Hepatocyte (in vitro differentiated cells): Measurements from ENCODE around the gene MLKL. TPM values are rescaled to one million over a fixed set of nuclear protein-coding genes. Genes with fewer than 3 reads are reported as not detected.

Experiments used
- DNase-seq: peaks from one replicate; pipeline ENCODE4 v3.0.0-alpha.2; 2016; ENCODE audit warnings: low spot score
- H2AFZ ChIP-seq: fragments of 200-600 bp; sonication (generic); 2 replicates; pipeline ENCODE4 v1.6.0; 2016; ENCODE audit warnings: antibody characterized with exemption, mild to moderate bottlenecking
- H3K27ac ChIP-seq: fragments of 200-600 bp; sonication (generic); 2 replicates; pipeline ENCODE4 v1.5.1; 2016; ENCODE audit warnings: mild to moderate bottlenecking
- H3K27me3 ChIP-seq: fragments of 200-600 bp; sonication (generic); 2 replicates; pipeline ENCODE4 v1.6.1; 2016
- H3K36me3 ChIP-seq: fragments of 200-600 bp; sonication (generic); replicated peaks from 2 replicates; pipeline ENCODE4 v1.5.1; 2016; ENCODE audit warnings: low read depth; ENCODE audit not compliant: insufficient read depth
- H3K4me1 ChIP-seq: fragments of 200-600 bp; sonication (generic); 2 replicates; pipeline ENCODE4 v1.5.1; 2016; ENCODE audit warnings: mild to moderate bottlenecking, moderate library complexity; ENCODE audit not compliant: insufficient read depth
- H3K4me2 ChIP-seq: fragments of 200-600 bp; sonication (generic); 2 replicates; pipeline ENCODE4 v1.6.0; 2016
- H3K4me3 ChIP-seq: fragments of 200-600 bp; sonication (generic); 2 replicates; pipeline ENCODE4 v1.5.1; 2016; ENCODE audit warnings: mild to moderate bottlenecking
- H3K79me2 ChIP-seq: fragments of 200-600 bp; sonication (generic); 2 replicates; pipeline ENCODE4 v1.6.0; 2017; ENCODE audit warnings: mild to moderate bottlenecking
- H3K9me2 ChIP-seq: fragments of 200-600 bp; sonication (generic); replicated peaks from 2 replicates; pipeline ENCODE4 v1.6.0; 2017; ENCODE audit warnings: mild to moderate bottlenecking; ENCODE audit not compliant: insufficient read depth
- H3K9me3 ChIP-seq: fragments of 200-600 bp; sonication (generic); 2 replicates; pipeline ENCODE4 v1.5.1; 2016; ENCODE audit warnings: low read depth, mild to moderate bottlenecking
- H4K20me1 ChIP-seq: fragments of 200-600 bp; sonication (generic); 2 replicates; pipeline ENCODE4 v1.6.0; 2016; ENCODE audit warnings: mild to moderate bottlenecking; ENCODE audit not compliant: insufficient read depth, poor library complexity, severe bottlenecking
- CTCF ChIP-seq: fragments of 200-600 bp; sonication (generic); IDR thresholded peaks from 2 replicates; pipeline ENCODE4 v1.5.1; 2016; ENCODE audit warnings: antibody characterized with exemption, mild to moderate bottlenecking; ENCODE audit not compliant: poor library complexity
- EZH2 ChIP-seq: fragments of 200-600 bp; sonication (generic); IDR thresholded peaks from 2 replicates; pipeline ENCODE4 v1.6.1; 2016; ENCODE audit warnings: antibody characterized with exemption, mild to moderate bottlenecking, borderline replicate concordance
- EZH2phosphoT487 ChIP-seq: fragments of 200-600 bp; sonication (generic); IDR thresholded peaks from one replicate; pipeline ENCODE4 v1.6.1; 2018; ENCODE audit warnings: antibody characterized with exemption, mild to moderate bottlenecking, low read depth, moderate library complexity; ENCODE audit not compliant: unreplicated experiment, severe bottlenecking
- WGBS: methylation state at CpG from one replicate; pipeline ENCODE4 v1.1.6; 2016; ENCODE audit warnings: low lambda C conversion rate; ENCODE audit errors: missing lambda C conversion rate; 5-methylcytosine and 5-hydroxymethylcytosine counted together
- polyA plus RNA-seq: library from polyadenylated mRNA; unstranded; fragments of >200 nt; fragmentation: Nextera tagmentation; extraction: Ambion mirVana; gene quantifications from 2 replicates; pipeline ENCODE4 v1.2.1, GENCODE V29; 2016
- total RNA-seq: library from RNA; depleted of rRNA; stranded (reverse); fragments of >200 nt; gene quantifications from 2 replicates; pipeline ENCODE4 v1.2.3, GENCODE V29; 2014

MLKL gene
- total and polyA plus RNA-seq, 2 experiments from 2014 or later, result 2.8 to 3.3 TPM

GRCh38 chr16:74731853-74732477 lies 31.3 kb upstream of the MLKL start:
- no peak for DNase-seq
- WGBS, result 93% methylated on average over 8 of the region's 8 CpGs
- Histone ChIP-seq H3K4me3 (no peak overlapping the region), H3K4me2 (no peak overlapping the region), H3K9me2 (no peaks in the 10 kb centered on the region), H3K27ac (peak overlapping the region; percentile 62), H3K4me1 (peaks cover 24% of the 10 kb centered on the region), H2AFZ (no peak overlapping the region), H3K79me2 (no peaks in the 10 kb centered on the region), H3K36me3 (no peaks in the 10 kb centered on the region), H3K9me3 (no peaks in the 10 kb centered on the region), H4K20me1 (no peaks in the 10 kb centered on the region), H3K27me3 (no peaks in the 10 kb centered on the region)
- no peak for TF ChIP-seq CTCF
- no peak for TF ChIP-seq EZH2phosphoT487
- TF ChIP-seq EZH2, result no peak

- no peaks in the 10 kb centered on the region for H3K79me2 ChIP-seq
- H4K20me1 ChIP-seq, result no peaks in the 10 kb centered on the region
- no peak overlapping the region for H3K4me2 ChIP-seq
- WGBS, result 63% methylated on average over 11 of the region's 11 CpGs
- peak; percentile 53 for DNase-seq
- H3K9me2 ChIP-seq, result no peaks in the 10 kb centered on the region
- H3K9me3 ChIP-seq, result no peaks in the 10 kb centered on the region
- peak overlapping the region; percentile 86 for H3K27ac ChIP-seq
- no peaks in the 10 kb centered on the region for H3K36me3 ChIP-seq
- H3K4me1 ChIP-seq, result peaks cover 24% of the 10 kb centered on the region
- no peaks in the 10 kb centered on the region for H3K27me3 ChIP-seq
- TF ChIP-seq EZH2phosphoT487 (no peak), EZH2 (no peak), CTCF (no peak)
- H3K4me3 ChIP-seq, result no peak overlapping the region
- H2AFZ ChIP-seq, result no peak overlapping the region
Observed at GRCh38 chr16:74729783-74730683, 29.4 kb upstream of the MLKL start.

GRCh38 chr16:74727903-74728302 lies 27.2 kb upstream of the MLKL start:
- peaks cover 19% of the 10 kb centered on the region for H3K4me1 ChIP-seq
- 98% methylated on average over 4 of the region's 4 CpGs for WGBS

More at GRCh38 chr16:74727903-74728302, 27.2 kb upstream of the MLKL start:
- no peak overlapping the region for H3K4me2 ChIP-seq
- H3K27ac ChIP-seq, result no peak overlapping the region
- H3K79me2 ChIP-seq, result no peaks in the 10 kb centered on the region
- H2AFZ ChIP-seq, result no peak overlapping the region
- no peaks in the 10 kb centered on the region for H3K9me2 ChIP-seq
- H3K27me3 ChIP-seq, result no peaks in the 10 kb centered on the region
- TF ChIP-seq EZH2phosphoT487 (no peak), CTCF (no peak)
- H3K4me3 ChIP-seq, result no peak overlapping the region
- no peaks in the 10 kb centered on the region for H3K36me3 ChIP-seq
- no peak for DNase-seq
- no peaks in the 10 kb centered on the region for H4K20me1 ChIP-seq
- H3K9me3 ChIP-seq, result no peaks in the 10 kb centered on the region
